Esophagus squamous epithelium (tissue), 5 donors: ENCODE measurements around the gene TSPEAR. TPM values are rescaled to one million over a fixed set of nuclear protein-coding genes. Genes with fewer than 3 reads are reported as not detected.

Experiments
- DNase-seq: peaks from one replicate; lab custom pipeline; 2025; lab: John Stamatoyannopoulos, UW
- H3K27ac ChIP-seq, 4 donors: fragments of 200-600 bp; sonication (generic); one replicate each; pipeline ENCODE4 v1.5.1; 2016 to 2019; ENCODE audit warnings: mild to moderate bottlenecking in 1 of 4
- H3K27me3 ChIP-seq, 4 donors: fragments of 200-600 bp; sonication (generic); 1 replicate in 3 of 4; 2 replicates in 1 of 4; pipeline versions ENCODE4 v1.5.1 to v1.6.0; 2017 to 2021; ENCODE audit warnings: antibody characterized with exemption in 1 of 4
- H3K36me3 ChIP-seq, 3 donors: fragments of 200-600 bp; sonication (generic); one replicate each; pipeline ENCODE4 v1.5.1; 2016 to 2019
- H3K4me1 ChIP-seq, 3 donors: fragments of 200-600 bp; sonication (generic); one replicate each; pipeline ENCODE4 v1.5.1; 2017 to 2019
- H3K4me3 ChIP-seq, 4 donors: fragments of 200-600 bp; sonication (generic); 1 replicate in 3 of 4; 2 replicates in 1 of 4; pipeline ENCODE4 v1.5.1; 2016 to 2019; ENCODE audit warnings: mild to moderate bottlenecking in 2 of 4, moderate library complexity in 1 of 4
- H3K9me3 ChIP-seq, 3 donors: fragments of 200-600 bp; sonication (generic); one replicate each; pipeline ENCODE4 v1.5.1; 2016 to 2019
- POLR2A ChIP-seq, 4 donors: fragments of 450-650 bp; IDR thresholded peaks; one replicate each; pipeline ENCODE4 v1.6.1; 2017; ENCODE audit warnings: antibody characterized with exemption in 4 of 4, mild to moderate bottlenecking in 4 of 4, moderate library complexity in 3 of 4
- WGBS, 2 donors: methylation state at CpG; one replicate each; pipeline ENCODE4 v1.1.5; 2018; 5-methylcytosine and 5-hydroxymethylcytosine counted together
- intact Hi-C: fragments of 100-400 bp; cut with DNase I; formaldehyde crosslinking; loops from one replicate; pipeline ENCODE4 v1.15.0; 2022
- total RNA-seq, 4 donors: library from RNA; depleted of rRNA; stranded (reverse); fragments of >200 nt; gene quantifications; one replicate each; pipeline ENCODE4 v1.1.0, GENCODE V29; 2016
- TF ChIP-seq, protein P1 (sequence below), 6 experiments: fragments of 450-650 bp in 4 of 6; fragments of 200-600 bp in 2 of 6; sonication (generic) in 2 of 6; IDR thresholded peaks; one replicate each; pipeline ENCODE4 v1.5.1; 2016 to 2019; ENCODE audit warnings: antibody characterized with exemption in 6 of 6, mild to moderate bottlenecking in 4 of 6, moderate library complexity in 4 of 6
- donor health status: DM: yes; HTN: yes; CAD: no.

The TSPEAR gene
- total RNA-seq, 4 donors from 2014 or later = not detected

DNA sequence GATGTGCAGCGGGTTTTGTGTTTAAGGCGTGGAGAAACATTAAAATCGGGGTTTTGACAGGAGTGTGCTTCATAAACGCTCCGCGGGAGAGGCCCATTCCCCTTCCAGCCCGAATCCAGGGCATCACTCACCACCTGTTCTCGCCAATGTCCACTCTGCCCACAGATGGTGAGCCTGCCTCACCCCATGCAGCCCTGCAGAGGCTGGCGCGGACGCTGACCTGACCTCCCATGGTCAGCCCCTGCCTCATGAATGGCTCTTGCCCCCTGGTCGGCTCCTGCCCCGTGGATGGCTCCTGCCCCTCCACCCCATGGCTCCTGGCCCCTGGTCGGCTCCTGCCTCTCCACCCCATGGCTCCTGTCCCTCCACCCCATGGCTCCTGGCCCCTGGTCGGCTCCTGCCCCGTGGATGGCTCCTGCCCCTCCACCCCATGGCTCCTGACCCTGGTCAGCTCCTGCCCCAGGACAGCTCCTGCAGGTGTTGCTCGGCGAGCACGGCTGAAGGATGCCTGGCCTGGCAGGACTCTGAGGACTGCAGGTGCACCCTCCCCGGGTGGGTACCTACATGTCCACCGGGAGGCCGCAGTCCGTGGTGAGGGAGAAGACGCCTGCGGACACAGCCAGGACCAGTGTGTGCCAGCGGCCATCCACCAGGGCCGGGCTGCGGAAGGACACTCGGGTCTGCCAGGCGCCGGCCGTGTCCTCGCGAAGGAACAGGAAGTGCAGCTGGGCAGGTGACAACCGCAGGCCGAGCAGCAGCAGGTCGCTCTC is 178.1 kb downstream of the TSPEAR start:
- DNase-seq = no peak
- Histone ChIP-seq H3K9me3 (no peaks in the 10 kb centered on the region), H3K27ac (no peak overlapping the region), H3K4me1 (no peaks in the 10 kb centered on the region), H3K36me3 (no peaks in the 10 kb centered on the region), H3K4me3 (no peak overlapping the region), H3K27me3 (peaks cover 0 to 27% (median 0%) of the 10 kb centered on the region in 4 donors)
- TF ChIP-seq POLR2A (IDR thresholded peaks at IDR 0.05) = no peak
- TF ChIP-seq, protein P1, sequence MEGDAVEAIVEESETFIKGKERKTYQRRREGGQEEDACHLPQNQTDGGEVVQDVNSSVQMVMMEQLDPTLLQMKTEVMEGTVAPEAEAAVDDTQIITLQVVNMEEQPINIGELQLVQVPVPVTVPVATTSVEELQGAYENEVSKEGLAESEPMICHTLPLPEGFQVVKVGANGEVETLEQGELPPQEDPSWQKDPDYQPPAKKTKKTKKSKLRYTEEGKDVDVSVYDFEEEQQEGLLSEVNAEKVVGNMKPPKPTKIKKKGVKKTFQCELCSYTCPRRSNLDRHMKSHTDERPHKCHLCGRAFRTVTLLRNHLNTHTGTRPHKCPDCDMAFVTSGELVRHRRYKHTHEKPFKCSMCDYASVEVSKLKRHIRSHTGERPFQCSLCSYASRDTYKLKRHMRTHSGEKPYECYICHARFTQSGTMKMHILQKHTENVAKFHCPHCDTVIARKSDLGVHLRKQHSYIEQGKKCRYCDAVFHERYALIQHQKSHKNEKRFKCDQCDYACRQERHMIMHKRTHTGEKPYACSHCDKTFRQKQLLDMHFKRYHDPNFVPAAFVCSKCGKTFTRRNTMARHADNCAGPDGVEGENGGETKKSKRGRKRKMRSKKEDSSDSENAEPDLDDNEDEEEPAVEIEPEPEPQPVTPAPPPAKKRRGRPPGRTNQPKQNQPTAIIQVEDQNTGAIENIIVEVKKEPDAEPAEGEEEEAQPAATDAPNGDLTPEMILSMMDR (IDR thresholded peaks at IDR 0.05) = no peak
- intact Hi-C loops = no loop called here
- WGBS, 2 donors = 86 to 94% methylated on average over 11 to 14 of the region's 37 CpGs

DNA sequence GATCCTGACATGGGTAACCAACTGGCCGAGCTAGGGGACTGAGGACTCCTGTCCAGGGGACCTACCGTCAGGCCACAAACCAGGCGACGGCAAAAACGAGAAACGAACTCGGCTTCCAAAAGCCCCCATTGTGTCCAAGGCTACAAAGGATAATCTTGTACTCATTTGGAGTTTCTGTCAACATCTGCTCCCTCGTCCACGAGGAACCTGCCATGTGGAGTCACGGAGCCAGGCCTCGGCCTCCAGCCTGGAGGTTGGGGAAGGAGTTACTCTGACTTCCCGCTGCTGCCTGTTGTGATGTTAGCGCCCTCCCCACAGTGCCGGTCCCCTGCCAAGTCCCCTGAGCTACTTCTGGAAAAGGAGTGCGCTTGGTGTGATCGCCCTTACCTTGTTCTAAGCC is 178.7 kb downstream of the TSPEAR start:
- peaks cover 0 to 27% (median 0%) of the 10 kb centered on the region in 4 donors for H3K27me3 ChIP-seq
- DNase-seq = no peak
- WGBS, 2 donors = 93% methylated on average over 9 to 16 of the region's 16 CpGs
- intact Hi-C loops = no loop called here
- no peaks in the 10 kb centered on the region for H3K4me1 ChIP-seq
- H3K4me3 ChIP-seq = no peak overlapping the region
- H3K36me3 ChIP-seq = no peaks in the 10 kb centered on the region
- H3K9me3 ChIP-seq = no peaks in the 10 kb centered on the region
- TF ChIP-seq POLR2A (IDR thresholded peaks at IDR 0.05) = no peak
- TF ChIP-seq, protein P1 (IDR thresholded peaks at IDR 0.05) = no peak
- H3K27ac ChIP-seq = no peak overlapping the region

DNA sequence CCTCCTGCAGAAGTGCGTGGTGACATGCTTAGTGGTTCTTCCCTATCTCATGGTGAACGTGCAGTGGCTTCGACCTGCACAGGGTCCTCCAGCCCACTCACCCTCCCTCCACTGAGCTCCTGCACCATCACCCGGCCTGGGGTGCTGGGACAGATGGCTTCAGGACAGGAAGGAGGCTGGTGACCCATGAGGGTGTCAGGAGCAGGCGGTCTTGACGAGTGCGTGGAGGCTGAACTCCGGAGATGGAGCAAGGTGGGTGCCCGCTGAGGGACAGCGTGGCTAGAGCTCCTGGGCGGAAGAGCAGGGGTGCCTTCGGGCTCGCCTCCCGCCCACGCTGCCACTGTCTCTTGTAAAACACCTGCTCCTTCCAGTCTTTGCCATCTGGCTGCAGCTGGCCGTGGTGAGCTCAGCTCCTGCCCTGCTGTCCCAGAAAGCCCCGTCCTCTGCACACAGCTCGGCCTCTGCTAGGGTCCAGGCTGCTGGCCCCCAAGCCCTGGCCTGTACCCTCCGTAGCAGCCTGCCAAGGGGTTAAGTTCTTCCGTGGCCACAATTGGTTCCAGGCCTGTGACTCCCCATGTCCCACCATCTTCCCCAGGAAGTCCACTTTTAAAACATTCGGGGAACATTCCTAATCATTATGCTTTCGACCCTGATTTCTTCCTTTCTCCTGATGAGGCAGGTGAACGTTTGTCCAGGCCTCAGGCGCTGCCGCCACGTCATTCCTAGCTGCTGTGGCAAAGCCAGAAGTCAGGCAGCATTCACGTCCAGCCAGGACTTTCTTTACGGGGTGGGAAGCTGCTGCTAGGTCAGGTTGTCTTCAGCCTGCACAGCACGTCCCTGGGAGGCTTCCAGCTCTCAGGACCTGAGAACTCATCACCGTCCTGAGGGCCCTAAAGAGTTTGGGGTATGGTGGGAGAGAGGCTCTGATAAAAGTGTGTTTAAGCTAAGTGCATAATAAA is 179.5 kb downstream of the TSPEAR start:
- Histone ChIP-seq H3K9me3 (no peaks in the 10 kb centered on the region), H3K27ac (no peak overlapping the region), H3K36me3 (no peaks in the 10 kb centered on the region), H3K27me3 (peaks cover 0 to 27% (median 0%) of the 10 kb centered on the region in 4 donors), H3K4me3 (no peak overlapping the region), H3K4me1 (no peaks in the 10 kb centered on the region)
- TF ChIP-seq POLR2A (IDR thresholded peaks at IDR 0.05) = no peak
- TF ChIP-seq, protein P1 (IDR thresholded peaks at IDR 0.05) = no peak
- intact Hi-C loops = no loop called here
- WGBS, 2 donors = 56 to 67% methylated on average over 13 to 21 of the region's 30 CpGs
- no peak for DNase-seq

DNA sequence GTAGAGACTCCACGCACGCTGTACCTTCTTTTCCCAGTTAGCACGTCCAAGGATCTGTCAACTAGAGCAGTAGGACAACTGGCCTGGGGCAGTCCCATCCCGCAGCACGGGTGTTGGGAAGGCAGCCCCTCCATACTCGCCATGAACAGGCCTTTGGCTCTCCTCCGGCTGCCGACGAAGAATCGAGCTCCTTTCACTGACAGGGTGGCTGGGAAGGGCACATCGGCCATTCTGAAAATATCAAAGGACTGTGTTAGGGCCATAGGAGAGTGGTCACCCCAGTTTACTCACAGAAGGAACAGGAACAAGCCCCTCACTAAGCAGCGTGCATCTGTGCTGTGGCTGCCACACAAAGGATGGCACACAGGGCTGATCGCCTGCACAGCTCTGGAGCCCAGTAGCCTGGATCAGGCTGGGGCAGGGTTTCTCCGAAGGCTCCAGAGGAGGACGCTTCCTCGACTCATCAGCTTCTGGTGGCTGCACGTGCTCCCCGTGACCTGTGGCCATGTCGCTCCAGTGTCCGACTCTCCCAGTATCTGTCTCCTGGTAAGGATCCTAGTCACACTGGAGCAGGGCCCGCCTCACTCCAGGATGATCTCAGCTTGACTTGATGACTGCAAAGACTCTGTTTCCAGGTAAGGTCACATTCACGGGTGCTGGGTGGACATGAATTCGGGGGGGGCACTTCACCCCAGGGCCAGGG is 180.3 kb downstream of the TSPEAR start:
- no peak overlapping the region for H3K4me3 ChIP-seq
- no peaks in the 10 kb centered on the region for H3K9me3 ChIP-seq
- H3K4me1 ChIP-seq = no peaks in the 10 kb centered on the region
- 87 to 89% methylated on average over 14 to 16 of the region's 23 CpGs for WGBS, 2 donors
- no peak for DNase-seq
- intact Hi-C loops = no loop called here
- H3K27ac ChIP-seq = no peak overlapping the region
- TF ChIP-seq, protein P1 (IDR thresholded peaks at IDR 0.05) = no peak
- no peak for TF ChIP-seq POLR2A (IDR thresholded peaks at IDR 0.05)
- peaks cover 0 to 27% (median 0%) of the 10 kb centered on the region in 4 donors for H3K27me3 ChIP-seq
- H3K36me3 ChIP-seq = no peaks in the 10 kb centered on the region
